Epithelial cell of prostate (primary cell): ENCODE data around the gene GSTA5.
A peak's percentile ranks its signal among the peaks of the same experiment; 100 is the strongest.
"Not testable (repeated sequence)": the region's sequence is repeated elsewhere in the genome, so short reads cannot be mapped to it uniquely, and the experiment has no call there.

Experiments
- DNase-seq: peaks from one replicate; pipeline ENCODE4 v3.0.0-alpha.2; 2011; ENCODE audit warnings: low read depth, low spot score
- H3K27ac ChIP-seq: fragments of 450-650 bp; 2 replicates; pipeline ENCODE4 v1.5.1; 2017; ENCODE audit warnings: mild to moderate bottlenecking

The GSTA5 gene

GRCh38 chr6:52839124-52840055, 1.2 kb downstream of the GSTA5 start:
- no peak overlapping the region for H3K27ac ChIP-seq
- DNase-seq, result peak; percentile 66

- H3K27ac ChIP-seq, result no peak overlapping the region
- DNase-seq, result no peak
Measured at GRCh38 chr6:52834481-52834880, 6.1 kb downstream of the GSTA5 start.

GRCh38 chr6:52830869-52831268, 9.7 kb downstream of the GSTA5 start:
- not testable (repeated sequence) for DNase-seq, H3K27ac ChIP-seq

- H3K27ac ChIP-seq, result no peak overlapping the region
- no peak for DNase-seq
Measured at GRCh38 chr6:52829046-52829817, 11.4 kb downstream of the GSTA5 start.

GRCh38 chr6:52828621-52829020, 12.0 kb downstream of the GSTA5 start:
- H3K27ac ChIP-seq, DNase-seq: not testable (repeated sequence)

GRCh38 chr6:52827073-52827783, 13.4 kb downstream of the GSTA5 start:
- DNase-seq, H3K27ac ChIP-seq: not testable (repeated sequence)

- H3K27ac ChIP-seq, result no peak overlapping the region
- DNase-seq, result no peak
Measured at GRCh38 chr6:52826513-52826912, 14.1 kb downstream of the GSTA5 start.

GRCh38 chr6:52825900-52826459, 14.6 kb downstream of the GSTA5 start:
- not testable (repeated sequence) for H3K27ac ChIP-seq, DNase-seq

- H3K27ac ChIP-seq, DNase-seq: not testable (repeated sequence)
Measured at GRCh38 chr6:52825270-52825793, 15.3 kb downstream of the GSTA5 start.

GRCh38 chr6:52821842-52822241, 18.8 kb downstream of the GSTA5 start:
- H3K27ac ChIP-seq, result no peak overlapping the region
- DNase-seq, result no peak

- DNase-seq, result no peak
- no peak overlapping the region for H3K27ac ChIP-seq
Measured at GRCh38 chr6:52820198-52820597, 20.4 kb downstream of the GSTA5 start.

- no peak overlapping the region for H3K27ac ChIP-seq
- DNase-seq, result no peak
Measured at GRCh38 chr6:52815167-52816092, 25.2 kb downstream of the GSTA5 start.

GRCh38 chr6:52814545-52814944, 26.1 kb downstream of the GSTA5 start:
- not testable (repeated sequence) for DNase-seq, H3K27ac ChIP-seq

GRCh38 chr6:52809777-52810176, 30.8 kb downstream of the GSTA5 start:
- not testable (repeated sequence) for DNase-seq, H3K27ac ChIP-seq

GRCh38 chr6:52808660-52809059, 32.0 kb downstream of the GSTA5 start:
- H3K27ac ChIP-seq, result no peak overlapping the region
- no peak for DNase-seq

- DNase-seq, H3K27ac ChIP-seq: not testable (repeated sequence)
Measured at GRCh38 chr6:52803668-52804255, 36.9 kb downstream of the GSTA5 start, which contains the start of gene GSTA1. Gene GSTA1 (minus strand): TSS chr6:52803816. CDS start chr6:52799267, 4,549 bp downstream.

- no peak for DNase-seq
- H3K27ac ChIP-seq, result no peak overlapping the region
Measured at GRCh38 chr6:52802806-52803205, 37.8 kb downstream of the GSTA5 start.

GRCh38 chr6:52801188-52801841, 39.3 kb downstream of the GSTA5 start:
- H3K27ac ChIP-seq, result no peak overlapping the region
- no peak for DNase-seq
